ENCODE data around the gene SP140L. TPM values are rescaled to one million over a fixed set of nuclear protein-coding genes. Genes with fewer than 3 reads are reported as not detected.

Gene SP140L
- total and polyA plus RNA-seq, 2 donors (not counting 1 experiment from before 2014, with no cell fraction given), result 94.6 to 154 TPM

DNA sequence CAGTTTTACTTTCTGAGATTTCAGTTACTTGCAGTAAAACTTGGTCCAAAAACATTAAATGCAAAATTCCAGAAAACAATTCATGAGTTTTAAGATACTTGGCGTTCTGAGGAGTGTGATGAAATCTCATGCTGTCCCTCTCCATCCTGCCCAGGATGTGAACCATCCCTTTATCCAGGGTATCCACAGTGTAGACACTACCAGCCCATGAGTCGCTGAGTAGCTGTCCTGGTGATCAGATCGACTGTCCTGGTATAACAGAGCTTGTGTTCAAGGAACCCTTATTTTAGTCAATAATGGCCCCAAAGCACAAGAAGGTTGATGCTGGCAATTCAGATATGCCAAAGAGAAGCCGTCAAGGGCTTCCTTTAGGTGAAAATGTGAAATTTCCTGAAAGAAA is 92.2 kb downstream of the SP140L start:
- Histone ChIP-seq H3K4me1 (ENCODE audit: control insufficient read depth in 2 of 2, insufficient read depth in 2 of 2, low read length in 2 of 2) (peaks cover 63 to 70% of the 10 kb centered on the region in 2 donors), H3K27me3 (replicated peaks in 1 of 4; ENCODE audit: control extremely low read depth in 1 of 4, control insufficient read depth in 3 of 4, insufficient read depth in 4 of 4, low read length in 3 of 4) (no peaks in the 10 kb centered on the region), H3K9ac (ENCODE audit: low read length) (peak overlapping the region; percentile 81), H3K9me3 (ENCODE audit: control extremely low read depth in 1 of 3, control insufficient read depth in 2 of 3, insufficient read depth in 1 of 3, low read length in 2 of 3) (no peaks in the 10 kb centered on the region), H2AFZ (ENCODE audit: insufficient read depth, low read depth, low read length, poor library complexity, severe bottlenecking) (no peak overlapping the region), H3K79me2 (ENCODE audit: control insufficient read depth, insufficient read depth, low read length) (peaks cover 93% of the 10 kb centered on the region), H4K20me1 (ENCODE audit: control insufficient read depth, insufficient read depth, low read length, poor library complexity, severe bottlenecking) (peaks cover 17% of the 10 kb centered on the region), H3K4me2 (replicated peaks; ENCODE audit: low read depth, low read length, poor library complexity, severe bottlenecking) (peak overlapping the region; percentile 74), H3K4me3 (ENCODE audit: control extremely low read depth in 1 of 5, extremely low read depth in 1 of 5, insufficient read depth in 1 of 5, low read depth in 2 of 5, low read length in 4 of 5) (peak overlapping the region; percentile 33 to 99 (median 75)), H3K27ac (ENCODE audit: low read length in 2 of 2) (peak overlapping the region in 1 of 2 donors; percentile 86), H3K36me3 (replicated peaks in 1 of 2; ENCODE audit: control extremely low read depth in 1 of 2, control insufficient read depth in 1 of 2, extremely low read depth in 1 of 2, insufficient read depth in 2 of 2, low read length in 1 of 2) (peaks cover 5 to 44% of the 10 kb centered on the region in 2 experiments)
- peak overlapping the region; percentile 85 for H3K4me3 Mint-ChIP-seq
- TF ChIP-seq, protein P1, sequence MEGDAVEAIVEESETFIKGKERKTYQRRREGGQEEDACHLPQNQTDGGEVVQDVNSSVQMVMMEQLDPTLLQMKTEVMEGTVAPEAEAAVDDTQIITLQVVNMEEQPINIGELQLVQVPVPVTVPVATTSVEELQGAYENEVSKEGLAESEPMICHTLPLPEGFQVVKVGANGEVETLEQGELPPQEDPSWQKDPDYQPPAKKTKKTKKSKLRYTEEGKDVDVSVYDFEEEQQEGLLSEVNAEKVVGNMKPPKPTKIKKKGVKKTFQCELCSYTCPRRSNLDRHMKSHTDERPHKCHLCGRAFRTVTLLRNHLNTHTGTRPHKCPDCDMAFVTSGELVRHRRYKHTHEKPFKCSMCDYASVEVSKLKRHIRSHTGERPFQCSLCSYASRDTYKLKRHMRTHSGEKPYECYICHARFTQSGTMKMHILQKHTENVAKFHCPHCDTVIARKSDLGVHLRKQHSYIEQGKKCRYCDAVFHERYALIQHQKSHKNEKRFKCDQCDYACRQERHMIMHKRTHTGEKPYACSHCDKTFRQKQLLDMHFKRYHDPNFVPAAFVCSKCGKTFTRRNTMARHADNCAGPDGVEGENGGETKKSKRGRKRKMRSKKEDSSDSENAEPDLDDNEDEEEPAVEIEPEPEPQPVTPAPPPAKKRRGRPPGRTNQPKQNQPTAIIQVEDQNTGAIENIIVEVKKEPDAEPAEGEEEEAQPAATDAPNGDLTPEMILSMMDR (IDR thresholded peaks at IDR 0.05), result no peak
- no peak for TF ChIP-seq EZH2 (IDR thresholded peaks at IDR 0.05; ENCODE audit: borderline replicate concordance, insufficient read depth, low read depth, low read length, poor library complexity, severe bottlenecking)
- no peak for DNase-seq
- ATAC-seq (ENCODE audit: low read depth), result no peak
- POLR2A ChIA-PET, result no interaction called here
- 67% methylated on average over 1 of the region's 4 CpGs for WGBS (ENCODE audit: insufficient coverage)
- no peaks in the 10 kb centered on the region for H3K27me3 Mint-ChIP-seq
- CTCF ChIA-PET, result no interaction called here
- no peaks in the 10 kb centered on the region for H3K9me3 Mint-ChIP-seq (ENCODE audit: insufficient read depth)
- intact Hi-C loops (cut with micrococcal nuclease), result loop anchor here (5.0 kb wide), 1 partner anchor 352 kb away; the partner anchor contains the start of gene SLC16A14
- peak overlapping the region; percentile 83 for H3K27ac Mint-ChIP-seq
- peaks cover 78% of the 10 kb centered on the region for H3K4me1 Mint-ChIP-seq

DNA sequence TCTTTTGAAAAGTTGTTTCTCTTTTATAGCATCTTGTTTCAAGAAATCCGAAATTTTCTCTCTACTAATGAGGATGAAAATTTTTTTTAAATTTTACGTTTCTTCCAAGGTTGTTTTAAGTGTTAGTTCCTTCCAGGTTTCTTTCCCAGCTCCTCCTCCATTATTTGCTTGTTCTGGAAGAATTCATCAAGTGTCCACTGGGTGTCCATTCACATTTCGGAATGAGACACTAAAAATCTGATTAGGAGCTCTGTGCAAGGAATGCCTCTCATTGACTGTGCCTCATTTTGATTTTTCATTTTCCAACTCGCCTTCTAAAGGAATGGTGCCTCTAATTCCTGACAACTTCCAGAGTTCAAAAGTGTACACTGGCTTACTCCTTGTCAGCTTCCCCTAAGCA is 95.2 kb downstream of the SP140L start:
- peaks cover 8 to 59% of the 10 kb centered on the region in 2 experiments for H3K36me3 ChIP-seq (replicated peaks in 1 of 2; ENCODE audit: control extremely low read depth in 1 of 2, control insufficient read depth in 1 of 2, extremely low read depth in 1 of 2, insufficient read depth in 2 of 2, low read length in 1 of 2)
- ATAC-seq (ENCODE audit: low read depth), result no peak
- peaks cover 56 to 84% of the 10 kb centered on the region in 2 donors for H3K4me1 ChIP-seq (ENCODE audit: control insufficient read depth in 2 of 2, insufficient read depth in 2 of 2, low read length in 2 of 2)
- no peak overlapping the region for H2AFZ ChIP-seq (ENCODE audit: insufficient read depth, low read depth, low read length, poor library complexity, severe bottlenecking)
- H3K4me3 Mint-ChIP-seq, result peak overlapping the region; percentile 46
- 100% methylated on average over 2 of the region's 4 CpGs for WGBS (ENCODE audit: insufficient coverage)
- no peaks in the 10 kb centered on the region for H3K27me3 Mint-ChIP-seq
- H3K27ac Mint-ChIP-seq, result peak overlapping the region; percentile 38
- no peak overlapping the region for H3K4me3 ChIP-seq (ENCODE audit: control extremely low read depth in 1 of 5, extremely low read depth in 1 of 5, insufficient read depth in 1 of 5, low read depth in 2 of 5, low read length in 4 of 5)
- peaks cover 39% of the 10 kb centered on the region for H4K20me1 ChIP-seq (ENCODE audit: control insufficient read depth, insufficient read depth, low read length, poor library complexity, severe bottlenecking)
- H3K27ac ChIP-seq (ENCODE audit: low read length in 2 of 2), result peak overlapping the region in 1 of 2 donors; percentile 48
- H3K27me3 ChIP-seq (replicated peaks in 1 of 4; ENCODE audit: control extremely low read depth in 1 of 4, control insufficient read depth in 3 of 4, insufficient read depth in 4 of 4, low read length in 3 of 4), result no peaks in the 10 kb centered on the region
- H3K9me3 Mint-ChIP-seq (ENCODE audit: insufficient read depth), result no peaks in the 10 kb centered on the region
- DNase-seq, result no peak
- H3K4me1 Mint-ChIP-seq, result peaks cover 87% of the 10 kb centered on the region
- intact Hi-C loops (cut with micrococcal nuclease), result no loop called here
- ChIA-PET POLR2A (no interaction called here), CTCF (interaction anchor here (0.6 to 1.0 kb wide), 3 partner anchors 9 to 189 kb away, joined by 3 to 4 read pairs (median 3); no protein-coding TSS in a partner anchor)
- peaks cover 100% of the 10 kb centered on the region for H3K79me2 ChIP-seq (ENCODE audit: control insufficient read depth, insufficient read depth, low read length)
- H3K9ac ChIP-seq (ENCODE audit: low read length), result no peak overlapping the region
- peak overlapping the region; percentile 74 for H3K4me2 ChIP-seq (replicated peaks; ENCODE audit: low read depth, low read length, poor library complexity, severe bottlenecking)
- no peaks in the 10 kb centered on the region for H3K9me3 ChIP-seq (ENCODE audit: control extremely low read depth in 1 of 3, control insufficient read depth in 2 of 3, insufficient read depth in 1 of 3, low read length in 2 of 3)
- no peak for TF ChIP-seq EZH2 (IDR thresholded peaks at IDR 0.05; ENCODE audit: borderline replicate concordance, insufficient read depth, low read depth, low read length, poor library complexity, severe bottlenecking)
- TF ChIP-seq, protein P1 (IDR thresholded peaks at IDR 0.05), result no peak

Measured in B cell (primary cell).